Measurements from ENCODE around the gene SF3B2.

The SF3B2 gene

GRCh38 chr11:66104057-66104638, 52.0 kb downstream of the SF3B2 start:
- in situ Hi-C loops (cut with HindIII; ENCODE audit: low sequenced_read_pairs): no loop called here

- in situ Hi-C loops (cut with HindIII; ENCODE audit: low sequenced_read_pairs): no loop called here
Measured at GRCh38 chr11:66106786-66107599, 54.8 kb downstream of the SF3B2 start.

- in situ Hi-C loops (cut with HindIII; ENCODE audit: low sequenced_read_pairs): no loop called here
Measured at GRCh38 chr11:66107600-66108510, 55.7 kb downstream of the SF3B2 start.

- in situ Hi-C loops (cut with HindIII; ENCODE audit: low sequenced_read_pairs): no loop called here
Measured at GRCh38 chr11:66109294-66109693, 57.1 kb downstream of the SF3B2 start.

- in situ Hi-C loops (cut with HindIII; ENCODE audit: low sequenced_read_pairs): no loop called here
Measured at GRCh38 chr11:66111158-66111557, 59.0 kb downstream of the SF3B2 start.

GRCh38 chr11:66112041-66112491, 59.9 kb downstream of the SF3B2 start:
- in situ Hi-C loops (cut with HindIII; ENCODE audit: low sequenced_read_pairs): no loop called here

- in situ Hi-C loops (cut with HindIII; ENCODE audit: low sequenced_read_pairs): no loop called here
Measured at GRCh38 chr11:66112601-66113499, 60.7 kb downstream of the SF3B2 start.

- in situ Hi-C loops (cut with HindIII; ENCODE audit: low sequenced_read_pairs): loop anchor here (5.0 kb wide), 1 partner anchor 33 kb away; no protein-coding TSS in a partner anchor
Measured at GRCh38 chr11:66114957-66115356, 62.8 kb downstream of the SF3B2 start.

GRCh38 chr11:66115638-66116301, 63.6 kb downstream of the SF3B2 start:
- in situ Hi-C loops (cut with HindIII; ENCODE audit: low sequenced_read_pairs): loop anchor here (5.0 kb wide), 1 partner anchor 33 kb away; no protein-coding TSS in a partner anchor

- in situ Hi-C loops (cut with HindIII; ENCODE audit: low sequenced_read_pairs): loop anchor here (5.0 kb wide), 1 partner anchor 34 kb away; no protein-coding TSS in a partner anchor
Measured at GRCh38 chr11:66116576-66117361, 64.6 kb downstream of the SF3B2 start.

- in situ Hi-C loops (cut with HindIII; ENCODE audit: low sequenced_read_pairs): loop anchor here (5.0 kb wide), 1 partner anchor 37 kb away; no protein-coding TSS in a partner anchor
Measured at GRCh38 chr11:66118847-66119246, 66.7 kb downstream of the SF3B2 start.

Data from endothelial cell of hepatic sinusoid (primary cell).